HG03575 (cell line): ENCODE measurements around the gene SORBS2.
"Not testable (repeated sequence)": the region's sequence is repeated elsewhere in the genome, so short reads cannot be mapped to it uniquely, and the experiment has no call there.

Experiments used
- ATAC-seq: cut with Tn5 transposase; IDR thresholded peaks from one replicate; pipeline ENCODE4 v1.9.1; 2021; ENCODE audit not compliant: unreplicated experiment, insufficient number of reproducible peaks, low FRiP score; ENCODE audit errors: extremely low read depth

Gene SORBS2

GRCh38 chr4:185723631-185724260 lies 88.2 kb downstream of the SORBS2 start:
- ATAC-seq: no peak

DNA sequence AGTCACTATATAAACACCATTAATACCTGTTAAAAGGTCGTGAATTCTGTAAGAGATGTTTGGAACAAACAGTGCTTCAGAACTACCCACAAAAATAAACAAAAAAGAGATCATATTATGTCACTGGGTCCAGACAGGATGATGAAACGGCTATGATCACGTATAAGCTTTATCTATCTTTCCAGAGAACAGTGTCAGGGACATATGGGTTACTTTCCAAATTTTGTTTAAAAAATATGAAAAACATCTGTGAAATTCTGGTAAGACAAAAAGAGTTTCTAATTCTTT lies 90.0 kb downstream of the SORBS2 start:
- no peak for ATAC-seq

DNA sequence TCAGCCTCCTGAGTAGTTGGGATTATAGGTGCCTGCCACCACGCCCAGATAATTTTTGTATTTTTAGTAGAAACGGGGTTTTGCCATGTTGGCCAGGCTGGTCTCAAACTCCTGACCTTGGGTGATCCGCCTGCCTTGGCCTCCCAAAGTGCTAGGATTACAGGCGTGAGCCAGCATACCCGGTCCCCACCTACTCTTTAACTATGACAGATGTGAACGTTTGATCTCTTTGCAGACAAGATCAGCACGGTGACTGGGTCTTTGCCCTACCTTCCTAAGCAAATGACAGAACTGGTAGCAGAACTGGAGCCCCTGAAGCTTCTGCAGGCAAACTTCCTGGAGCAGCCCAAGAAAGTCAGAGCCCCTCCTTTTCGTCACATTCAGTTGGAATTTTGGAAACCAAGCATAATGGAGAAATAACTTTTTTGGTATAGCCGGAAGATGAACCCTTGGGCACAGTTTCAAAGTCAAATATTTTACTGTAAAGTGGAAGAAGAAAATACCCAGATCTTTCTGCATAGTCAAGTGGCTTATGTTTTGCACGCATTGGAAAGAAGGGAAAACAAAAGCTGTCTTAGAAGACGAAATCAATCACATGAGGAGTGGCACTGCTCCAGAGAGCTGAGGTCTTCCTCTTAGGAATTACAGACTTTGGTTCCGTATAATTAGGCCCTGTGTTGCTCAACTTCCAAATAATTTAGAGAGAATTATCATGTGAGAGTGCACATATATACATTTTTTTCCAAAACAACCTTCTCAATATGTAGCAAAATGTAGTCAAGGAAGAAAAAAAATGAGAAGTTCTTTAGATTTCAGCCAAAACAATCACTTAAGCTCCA lies 90.6 kb downstream of the SORBS2 start:
- ATAC-seq: no peak

DNA sequence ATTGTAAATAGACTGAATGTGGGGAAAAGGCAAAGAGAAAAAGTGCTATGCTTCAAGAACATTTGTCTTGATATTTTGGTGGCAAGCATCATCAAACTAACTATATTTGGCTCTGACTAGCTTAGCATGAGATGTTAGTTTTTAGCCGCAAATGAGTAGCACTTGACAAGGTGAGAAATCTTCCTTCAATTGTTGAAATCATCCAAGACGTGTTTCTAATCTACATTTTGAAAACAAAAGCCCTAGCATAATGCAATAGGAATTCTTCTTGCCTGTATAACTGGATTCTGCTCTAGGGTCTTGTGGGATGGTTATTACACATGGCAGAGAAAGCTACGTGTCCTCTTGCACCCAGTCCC lies 92.5 kb downstream of the SORBS2 start:
- no peak for ATAC-seq

GRCh38 chr4:185718578-185719499 lies 93.2 kb downstream of the SORBS2 start:
- no peak for ATAC-seq

DNA sequence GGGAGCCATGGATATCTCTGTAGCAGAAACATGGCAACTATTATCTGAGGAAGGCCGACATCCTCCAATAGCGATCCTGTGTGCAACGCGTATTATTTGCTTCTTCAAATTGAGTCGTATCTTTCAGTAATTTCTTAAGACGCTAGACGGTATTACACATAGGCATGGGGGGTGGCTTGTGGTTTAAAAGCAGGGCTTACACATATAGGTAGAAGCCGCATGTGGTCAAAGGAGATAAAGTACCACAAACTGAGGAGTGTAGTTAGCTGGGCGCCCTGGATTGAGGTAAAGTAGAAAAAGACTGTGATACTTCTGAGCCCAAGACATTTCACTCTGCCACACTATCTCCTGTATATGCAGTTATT lies 94.6 kb downstream of the SORBS2 start:
- no peak for ATAC-seq

DNA sequence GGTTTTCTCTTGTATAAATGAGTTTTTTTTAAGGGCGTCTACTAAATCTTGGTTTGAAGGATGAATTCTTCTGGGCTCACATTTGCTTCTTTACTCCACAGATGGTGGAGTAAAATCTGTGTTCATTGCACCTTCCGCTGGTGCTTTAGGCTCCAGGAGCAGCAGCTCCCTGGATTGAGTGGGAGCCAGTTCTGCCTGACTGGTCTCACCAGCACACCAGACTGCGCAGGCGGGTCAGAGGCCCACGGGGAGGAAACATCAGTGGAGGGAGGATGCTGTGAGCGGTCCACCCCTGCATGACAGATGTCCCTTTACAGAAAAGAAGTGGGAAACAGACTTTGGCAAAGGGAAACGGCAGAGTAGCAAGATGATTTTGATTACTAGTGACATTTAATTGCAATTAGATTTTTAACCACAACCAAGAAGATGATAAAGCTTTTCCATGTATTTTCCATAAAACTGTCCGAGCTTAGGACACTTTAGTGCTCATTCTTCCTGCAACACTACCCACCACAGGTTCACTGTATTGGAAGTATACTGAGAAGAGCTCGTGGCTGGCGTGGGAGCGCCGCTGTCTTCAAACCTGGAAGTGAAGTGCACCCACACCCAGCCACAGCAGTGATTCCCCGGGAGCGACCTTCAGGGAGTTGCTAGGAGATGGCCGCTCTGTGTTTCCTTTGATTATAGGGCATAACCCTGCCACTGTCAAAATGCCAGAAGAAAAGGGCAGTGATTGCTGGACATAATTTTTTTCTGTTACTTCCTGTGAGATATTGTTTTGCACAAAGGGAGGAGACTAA lies 95.2 kb downstream of the SORBS2 start:
- no peak for ATAC-seq

- no peak for ATAC-seq
Observed at GRCh38 chr4:185716141-185716551, 95.8 kb downstream of the SORBS2 start.

DNA sequence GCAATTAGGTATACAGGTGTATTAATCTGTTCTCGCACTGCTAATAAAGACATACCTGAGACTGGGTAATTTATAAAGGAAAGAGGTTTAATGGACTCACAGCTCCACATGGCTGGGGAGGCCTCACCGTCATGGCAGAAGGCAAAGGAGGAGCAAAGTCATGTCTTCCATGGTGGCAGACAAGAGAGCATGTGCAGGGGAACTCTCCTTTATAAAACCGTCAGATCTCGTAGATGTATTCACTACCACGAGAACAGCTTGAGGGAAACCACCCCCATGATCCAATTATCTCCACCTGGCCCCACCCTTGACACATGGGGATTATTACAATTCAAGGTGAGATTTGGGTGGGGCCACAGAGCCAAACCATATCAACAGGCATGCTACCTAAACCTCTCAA lies 97.5 kb downstream of the SORBS2 start:
- ATAC-seq: not testable (repeated sequence)

- no peak for ATAC-seq
Observed at GRCh38 chr4:185713731-185714130, 98.3 kb downstream of the SORBS2 start.

GRCh38 chr4:185713272-185713671 lies 98.7 kb downstream of the SORBS2 start:
- no peak for ATAC-seq

GRCh38 chr4:185712350-185713024 lies 99.5 kb downstream of the SORBS2 start:
- ATAC-seq: no peak

DNA sequence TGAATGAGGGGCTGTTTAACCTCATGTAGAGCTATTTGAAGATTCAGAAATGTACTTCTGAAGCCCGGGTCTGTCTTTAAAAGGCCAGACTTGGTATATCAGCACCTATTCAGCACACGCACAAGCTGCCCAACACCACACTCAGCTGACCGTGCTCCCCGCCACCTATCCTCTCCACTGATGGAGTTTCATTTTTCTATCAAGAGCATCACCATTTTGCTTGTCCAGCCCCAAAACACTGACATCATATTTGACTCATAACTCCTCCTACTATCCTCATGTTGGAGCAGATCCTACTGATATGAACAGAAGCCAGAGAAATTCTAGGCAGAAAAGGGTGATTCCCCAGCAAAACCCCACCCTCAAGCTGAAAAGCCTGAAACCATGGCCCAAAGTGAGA lies 100.3 kb downstream of the SORBS2 start:
- ATAC-seq: no peak

GRCh38 chr4:185710487-185710995 lies 101.5 kb downstream of the SORBS2 start:
- ATAC-seq: no peak

DNA sequence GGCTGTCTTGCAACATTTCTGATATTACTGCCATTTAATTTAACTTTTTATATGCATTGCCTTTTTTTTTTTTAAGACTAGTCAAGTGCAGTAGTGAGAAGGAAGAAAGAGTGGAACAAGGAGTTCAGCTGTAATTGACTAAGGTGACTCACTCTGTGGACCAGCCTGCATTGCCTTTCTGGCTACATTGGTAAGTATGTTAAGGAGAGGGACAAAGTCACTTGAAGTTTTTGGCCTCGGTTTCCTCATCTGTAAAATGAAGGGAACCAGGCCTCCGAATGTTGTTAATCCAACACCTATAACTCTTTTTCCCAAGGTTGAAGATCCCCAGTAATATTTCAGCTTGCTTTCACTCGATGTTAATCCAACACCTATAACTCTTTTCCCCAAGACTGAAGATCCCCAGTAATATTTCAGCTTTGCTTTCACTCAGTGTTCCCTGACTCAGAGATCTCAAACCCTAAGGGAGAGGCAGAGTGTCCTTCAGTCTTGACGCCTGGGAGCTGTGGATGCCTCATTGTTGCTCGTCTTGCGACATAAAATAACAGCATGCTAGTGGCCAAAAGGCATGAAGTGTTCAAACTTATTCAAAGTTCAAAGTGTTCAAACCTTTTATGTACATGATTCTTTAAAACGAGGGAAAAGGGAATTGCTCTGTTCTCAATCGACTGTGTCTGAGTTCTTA lies 102.0 kb downstream of the SORBS2 start:
- no peak for ATAC-seq

GRCh38 chr4:185708348-185708747 lies 103.6 kb downstream of the SORBS2 start:
- no peak for ATAC-seq

- not testable (repeated sequence) for ATAC-seq
Observed at GRCh38 chr4:185707622-185708021, 104.4 kb downstream of the SORBS2 start.

GRCh38 chr4:185702147-185702663 lies 109.8 kb downstream of the SORBS2 start:
- ATAC-seq: no peak
